ENCODE results near the gene ARL4A. TPM values are rescaled to one million over a fixed set of nuclear protein-coding genes. Genes with fewer than 3 reads are reported as not detected.

Gene ARL4A
- total and polyA plus RNA-seq, 2 of the 13 experiments (the other 11 are each of a cell fraction or from before 2014, with no cell fraction given), result 10.8 to 25.6 TPM

GRCh38 chr7:12714379-12714737, 26.9 kb downstream of the ARL4A start:
- ATAC-seq (no peak), FAIRE-seq (no peak), DNase-seq (ENCODE audit: low spot score) (no peak)
- Histone ChIP-seq H4K20me1 (ENCODE audit: insufficient read depth, low read length) (no peaks in the 10 kb centered on the region), H2AFZ (ENCODE audit: low read length) (no peak overlapping the region), H3K79me2 (ENCODE audit: insufficient read depth, low read length) (no peaks in the 10 kb centered on the region), H3K9ac (ENCODE audit: insufficient read depth, low read depth, low read length) (no peak overlapping the region), H3K4me2 (ENCODE audit: low read depth, low read length) (no peak overlapping the region), H3K36me3 (replicated peaks in 1 of 2; ENCODE audit: control insufficient read depth in 1 of 2, insufficient read depth in 2 of 2, low read length in 2 of 2) (no peaks in the 10 kb centered on the region), H3K4me1 (ENCODE audit: insufficient read depth, low read length) (peaks cover 40% of the 10 kb centered on the region), H3K27me3 (ENCODE audit: control insufficient read depth in 1 of 2, insufficient read depth in 2 of 2, low read length in 2 of 2) (no peaks in the 10 kb centered on the region), H3K4me3 (replicated peaks in 1 of 3; ENCODE audit: insufficient read depth in 1 of 3, low read depth in 2 of 3, low read length in 3 of 3) (no peak overlapping the region), H3K27ac (ENCODE audit: extremely low read length, insufficient read depth, low read length) (no peak overlapping the region), H3K9me3 (ENCODE audit: low read length) (no peaks in the 10 kb centered on the region)
- intact Hi-C loops (cut with micrococcal nuclease; ENCODE audit: unreplicated experiment) (no loop called here), in situ Hi-C loops (cut with HindIII; ENCODE audit: extremely low pct_ligation_motif_present, low pct_unique_long_range_greater_than_20kb) (no loop called here)
- BruUV-seq (replicated peaks), result no TSS peak
- ChIA-PET POLR2A (no interaction called here), CTCF (ENCODE audit: low intra/inter-chr PET ratio, low total read pairs) (no interaction called here)
- WGBS (ENCODE audit: low lambda C conversion rate), result 94% methylated on average over 1 of the region's 1 CpG
- TF ChIP-seq ZNF564 (CRISPR knock-in tag; IDR thresholded peaks at IDR 0.05), result no peak
- TF ChIP-seq ZNF441 (CRISPR knock-in tag; IDR thresholded peaks at IDR 0.05; ENCODE audit: borderline replicate concordance), result no peak
- no peak for TF ChIP-seq ZNF333 (CRISPR knock-in tag; IDR thresholded peaks at IDR 0.05; ENCODE audit: borderline replicate concordance)
- no peak for TF ChIP-seq ZNF329 (CRISPR knock-in tag; IDR thresholded peaks at IDR 0.05; ENCODE audit: low read depth)
- no peak for TF ChIP-seq FOXA3 (CRISPR knock-in tag; IDR thresholded peaks at IDR 0.05)
- TF ChIP-seq SNAPC4 (CRISPR knock-in tag; IDR thresholded peaks at IDR 0.05), result no peak
- TF ChIP-seq HNRNPK (IDR thresholded peaks at IDR 0.05; ENCODE audit: low read depth, low read length, poor library complexity, severe bottlenecking), result no peak
- no peak for TF ChIP-seq CSRNP2 (CRISPR knock-in tag; conservative IDR thresholded peaks at IDR 0.05; ENCODE audit: low read depth)
- TF ChIP-seq ZNF512B (CRISPR knock-in tag; IDR thresholded peaks at IDR 0.05; ENCODE audit: borderline replicate concordance), result no peak
- no peak for TF ChIP-seq MED1 (CRISPR knock-in tag; IDR thresholded peaks at IDR 0.05)
- no peak for TF ChIP-seq POGK (CRISPR knock-in tag; conservative IDR thresholded peaks at IDR 0.05)

Measured in HepG2 (cell line).